GM12878 (cell line): ENCODE results near the gene MFGE8. TPM values are rescaled to one million over a fixed set of nuclear protein-coding genes. Genes with fewer than 3 reads are reported as not detected.
A peak's percentile ranks its signal among the peaks of the same experiment; 100 is the strongest.

ENCODE experiments used
- ATAC-seq: fragments of 200-7000 bp; cut with Tn5 transposase; 3 replicates; pipeline ENCODE4 v1.9.1; 2020; ENCODE audit warnings: mild to moderate bottlenecking, moderate library complexity
- BruUV-seq: library from RNA; stranded (reverse); fragments of 400-500 nt; replicated peaks from 2 replicates; lab custom pipeline; 2021; lab: Mats Ljungman, UMichigan
- CTCF ChIA-PET: fragments of 300-600 bp; sonication (Branson Sonifier 250); formaldehyde crosslinking; extraction: SDS; loops from one replicate; lab custom pipeline; 2021; ENCODE audit warnings: inconsistent platforms; lab: Yijun Ruan, JAX
- POLR2A ChIA-PET: fragments of 350-600 bp; formaldehyde crosslinking; extraction: SDS; loops from one replicate; lab custom pipeline; 2021; ENCODE audit warnings: inconsistent platforms; lab: Charles Lee
- RAD21 ChIA-PET: fragments of 300-600 bp; sonication (Branson Sonifier 250); formaldehyde crosslinking; loops from one replicate; lab custom pipeline; 2023; ENCODE audit warnings: antibody characterized with exemption; ENCODE audit not compliant: unreplicated experiment; lab: Charles Lee
- SMC1A ChIA-PET: fragments of 300-600 bp; sonication (Branson Sonifier 250); formaldehyde crosslinking; loops from one replicate; lab custom pipeline; 2023; ENCODE audit not compliant: unreplicated experiment, uncharacterized antibody; lab: Charles Lee
- DNase-seq: peaks from one replicate; pipeline ENCODE4 v3.0.0-alpha.2; 2011; ENCODE audit warnings: low read depth, low spot score
- FAIRE-seq: peaks from 3 replicates; lab custom pipeline; 2011; peaks lifted over from hg19 to GRCh38; lab: Jason Lieb, UNC
- H2AFZ ChIP-seq: 2 replicates; pipeline ENCODE4 v1.6.0; 2011; ENCODE audit warnings: low read depth, low read length, control low read depth; ENCODE audit not compliant: control insufficient read depth
- H3K27ac ChIP-seq: 2 replicates; pipeline ENCODE4 v1.5.1; 2011; ENCODE audit warnings: control low read depth; ENCODE audit not compliant: control insufficient read depth, insufficient read depth
- H3K27me3 ChIP-seq, 2 experiments: replicated peaks in 1 of 2; 2 replicates each; pipeline versions ENCODE4 v1.6.0 to v1.6.1; 2011; ENCODE audit warnings: low read length in 1 of 2; ENCODE audit not compliant: control insufficient read depth in 2 of 2, insufficient read depth in 2 of 2
- H3K36me3 ChIP-seq, 2 experiments: 2 replicates each; pipeline ENCODE4 v1.5.1; 2011; ENCODE audit warnings: low read length in 1 of 2; ENCODE audit not compliant: control insufficient read depth in 2 of 2, insufficient read depth in 2 of 2
- H3K4me1 ChIP-seq: 2 replicates; pipeline ENCODE4 v1.6.1; 2011; ENCODE audit warnings: mild to moderate bottlenecking, low read length, moderate library complexity, mixed read lengths; ENCODE audit not compliant: control insufficient read depth, insufficient read depth
- H3K4me2 ChIP-seq: 2 replicates; pipeline ENCODE4 v1.6.0; 2011; ENCODE audit warnings: control low read depth; ENCODE audit not compliant: control insufficient read depth, insufficient read depth
- H3K4me3 ChIP-seq: fragments of 200-600 bp; sonication (generic); 2 replicates; pipeline ENCODE4 v1.5.1; 2016
- H3K79me2 ChIP-seq: 2 replicates; pipeline ENCODE4 v1.6.0; 2011; ENCODE audit warnings: low read length; ENCODE audit not compliant: control insufficient read depth, insufficient read depth
- H3K9ac ChIP-seq: 2 replicates; pipeline ENCODE4 v1.8.0; 2011; ENCODE audit warnings: low read length, control low read depth, mixed read lengths; ENCODE audit not compliant: control insufficient read depth, insufficient read depth
- H3K9me3 ChIP-seq: replicated peaks from 3 replicates; pipeline ENCODE4 v1.5.1; 2011; ENCODE audit warnings: mild to moderate bottlenecking, low read length; ENCODE audit not compliant: control insufficient read depth, insufficient read depth
- H4K20me1 ChIP-seq: 2 replicates; pipeline ENCODE4 v1.6.0; 2011; ENCODE audit not compliant: control insufficient read depth, insufficient read depth
- BACH1 ChIP-seq: fragments of 450-650 bp; IDR thresholded peaks from 2 replicates; pipeline ENCODE4 v1.6.1; 2017; ENCODE audit warnings: mild to moderate bottlenecking, borderline replicate concordance
- BCLAF1 ChIP-seq: fragments of 450-650 bp; IDR thresholded peaks from 2 replicates; pipeline ENCODE4 v1.6.1; 2017; ENCODE audit warnings: antibody characterized with exemption, mild to moderate bottlenecking, moderate library complexity
- ELK1 ChIP-seq: IDR thresholded peaks from 2 replicates; pipeline ENCODE4 v1.6.1; 2012; ENCODE audit warnings: low read depth, low read length, improper control_type of control experiment
- FOS ChIP-seq: IDR thresholded peaks from 3 replicates; pipeline ENCODE4 v1.6.1; 2011; ENCODE audit warnings: borderline replicate concordance; ENCODE audit not compliant: insufficient read length; ENCODE audit errors: extremely low read depth
- GATAD2B ChIP-seq: fragments of 450-650 bp; conservative IDR thresholded peaks from 2 replicates; pipeline ENCODE4 v1.6.1; 2017; ENCODE audit warnings: low read depth, mild to moderate bottlenecking, moderate library complexity
- IRF3 ChIP-seq: fragments of 450-650 bp; IDR thresholded peaks from 2 replicates; pipeline ENCODE4 v1.6.1; 2014; ENCODE audit warnings: mild to moderate bottlenecking
- NFXL1 ChIP-seq: fragments of 450-650 bp; IDR thresholded peaks from 2 replicates; pipeline ENCODE4 v1.6.1; 2017; ENCODE audit warnings: antibody characterized with exemption, mild to moderate bottlenecking, borderline replicate concordance
- NFYA ChIP-seq: IDR thresholded peaks from 2 replicates; pipeline ENCODE4 v1.6.1; 2011; ENCODE audit warnings: low read depth, mild to moderate bottlenecking, low read length, improper control_type of control experiment, borderline replicate concordance
- NKRF ChIP-seq: fragments of 450-650 bp; conservative IDR thresholded peaks from 2 replicates; pipeline ENCODE4 v1.6.1; 2017; ENCODE audit warnings: mild to moderate bottlenecking, moderate library complexity
- RAD51 ChIP-seq: fragments of 450-650 bp; IDR thresholded peaks from 2 replicates; pipeline ENCODE4 v1.6.1; 2016; ENCODE audit warnings: moderate library complexity, mild to moderate bottlenecking, inconsistent platforms
- RBBP5 ChIP-seq: fragments of 200-600 bp; sonication (generic); conservative IDR thresholded peaks from 2 replicates; pipeline ENCODE4 v1.6.1; 2016
- RELA ChIP-seq: fragments of 450-650 bp; IDR thresholded peaks from 2 replicates; pipeline ENCODE4 v1.8.0; 2014; ENCODE audit warnings: borderline replicate concordance; ENCODE audit not compliant: partially characterized antibody
- RUNX3 ChIP-seq: IDR thresholded peaks from 2 replicates; pipeline ENCODE4 v1.6.1; 2012; ENCODE audit warnings: low read length, inconsistent platforms
- TCF3 ChIP-seq: IDR thresholded peaks from 2 replicates; pipeline ENCODE4 v1.6.1; 2012; ENCODE audit warnings: low read depth, mild to moderate bottlenecking, low read length, borderline replicate concordance; ENCODE audit not compliant: insufficient read depth
- USF2 ChIP-seq: IDR thresholded peaks from 2 replicates; pipeline ENCODE4 v1.6.1; 2011; ENCODE audit warnings: low read depth, low read length, improper control_type of control experiment, borderline replicate concordance
- ZNF207 ChIP-seq: fragments of 450-650 bp; IDR thresholded peaks from 2 replicates; pipeline ENCODE4 v1.6.1; 2014; ENCODE audit warnings: antibody characterized with exemption, mild to moderate bottlenecking, borderline replicate concordance
- ZNF622 ChIP-seq: fragments of 450-650 bp; IDR thresholded peaks from 2 replicates; pipeline ENCODE4 v1.6.1; 2017; ENCODE audit warnings: mild to moderate bottlenecking, inconsistent platforms
- WGBS: methylation state at CpG from one replicate; pipeline ENCODE4 v1.1.6; 2016; ENCODE audit warnings: low lambda C conversion rate; ENCODE audit not compliant: insufficient replicate concordance, insufficient coverage; ENCODE audit errors: missing lambda C conversion rate; 5-methylcytosine and 5-hydroxymethylcytosine counted together
- in situ Hi-C: fragments of 300-500 bp; cut with MboI; formaldehyde crosslinking; loops from 9 replicates; pipeline ENCODE4 v1.14.3; 2018; ENCODE audit warnings: mixed read lengths
- intact Hi-C: fragments of 100-400 bp; cut with micrococcal nuclease; formaldehyde crosslinking; loops from one replicate; pipeline ENCODE4 v1.14.2; 2022; ENCODE audit not compliant: unreplicated experiment
- polyA plus RNA-seq, 11 experiments: library from polyadenylated mRNA; depleted of rRNA in 4 of 11; unstranded in 6 of 11; stranded (reverse) in 5 of 11; fragments of >200 nt; fragmentation: Nextera tagmentation in 4 of 11; fragmentation: Illumina TruSeq in 1 of 11; extraction: Ambion mirVana in 4 of 11; extraction: Trizol in 1 of 11; gene quantifications; 1 replicate in 1 of 11; 2 replicates in 10 of 11; pipeline versions ENCODE4 v1.2.1 to v1.2.3, GENCODE V29; 2011 to 2016; ENCODE audit warnings: inconsistent platforms in 2 of 11, missing spikeins in 2 of 11, low read depth in 1 of 11
- total RNA-seq, 4 experiments: library from RNA; depleted of rRNA in 3 of 4; stranded (reverse); fragments of >200 nt in 3 of 4; fragmentation: Illumina TruSeq in 1 of 4; extraction: Trizol in 1 of 4; gene quantifications; 2 replicates each; pipeline versions ENCODE4 v1.2.1 to v1.2.3, GENCODE V29; 2013 to 2021

Gene MFGE8
- total and polyA plus RNA-seq, 10 of the 15 experiments (the other 5 are each of a cell fraction or from before 2014, with no cell fraction given), result 0.81 to 5.9 (median 1.0) TPM; not detected in 2

GRCh38 chr15:88912500-88912921 is 668 bp downstream of the MFGE8 start:
- ChIA-PET CTCF (interaction anchor here (0.5 to 2.1 kb wide), 3 partner anchors 11 to 92 kb away, joined by 3 to 5 read pairs (median 4); no protein-coding TSS in a partner anchor), SMC1A (interaction anchor here (1.0 kb wide), 1 partner anchor 12 kb away, joined by 3 read pairs; no protein-coding TSS in a partner anchor), POLR2A (no interaction called here), RAD21 (no interaction called here)
- Histone ChIP-seq H3K27ac (no peak overlapping the region), H3K4me1 (no peaks in the 10 kb centered on the region), H2AFZ (peak overlapping the region; percentile 71; the same call in 1 of the 2 replicates), H3K27me3 (peaks cover 0 to 2% of the 10 kb centered on the region in 2 experiments; a peak in 2 of 4 replicates), H3K36me3 (no peaks in the 10 kb centered on the region), H3K79me2 (no peaks in the 10 kb centered on the region), H3K9me3 (no peaks in the 10 kb centered on the region), H4K20me1 (no peaks in the 10 kb centered on the region), H3K4me3 (peak overlapping the region; percentile 69), H3K4me2 (peak overlapping the region; percentile 96), H3K9ac (no peak overlapping the region; the same call in 1 of the 2 replicates)
- BruUV-seq, result no TSS peak
- ATAC-seq (no peak), FAIRE-seq (no peak), DNase-seq (no peak)
- 42% methylated on average over 19 of the region's 20 CpGs for WGBS
- in situ Hi-C loops, result no loop called here
- intact Hi-C loops, result no loop called here
- TF ChIP-seq TCF3 (no peak), RELA (no peak), USF2 (no peak), FOS (no peak), NKRF (no peak), RUNX3 (no peak), GATAD2B (no peak), NFYA (no peak), ZNF207 (no peak), NFXL1 (no peak), RAD51 (no peak), ELK1 (no peak), BCLAF1 (no peak), RBBP5 (no peak), BACH1 (no peak), IRF3 (no peak), ZNF622 (no peak)
